Heart left ventricle (tissue), 16 donors: ENCODE data around the gene STK32C. TPM values are rescaled to one million over a fixed set of nuclear protein-coding genes. Genes with fewer than 3 reads are reported as not detected.

Experiments used
- ATAC-seq, 4 donors: fragments of 200-7000 bp; cut with Tn5 transposase; one replicate each; pipeline ENCODE4 v1.9.1; 2020 to 2022; ENCODE audit warnings: moderate library complexity in 4 of 4, mild to moderate bottlenecking in 3 of 4, moderate number of reproducible peaks in 1 of 4
- DNase-seq, 5 donors: peaks; one replicate each; pipeline ENCODE4 v3.0.0-alpha.2; 2020
- H3K27ac ChIP-seq, 12 donors: fragments of 200-600 bp; sonication (generic) in 4 of 12; one replicate each; pipeline versions ENCODE4 v1.5.0 to v1.8.0; 2016 to 2022; ENCODE audit warnings: mild to moderate bottlenecking in 2 of 12
- H3K27me3 ChIP-seq, 9 donors: fragments of 200-600 bp; sonication (generic) in 2 of 9; one replicate each; pipeline versions ENCODE4 v1.5.1 to v1.8.0; 2016 to 2022; ENCODE audit warnings: mild to moderate bottlenecking in 3 of 9
- H3K36me3 ChIP-seq, 9 donors: fragments of 200-600 bp; sonication (generic) in 2 of 9; one replicate each; pipeline versions ENCODE4 v1.5.0 to v1.8.0; 2018 to 2022; ENCODE audit warnings: mild to moderate bottlenecking in 2 of 9
- H3K4me1 ChIP-seq, 12 donors: fragments of 200-600 bp; sonication (generic) in 4 of 12; one replicate each; pipeline versions ENCODE4 v1.5.0 to v1.8.0; 2016 to 2022; ENCODE audit warnings: mild to moderate bottlenecking in 3 of 12
- H3K4me3 ChIP-seq, 12 donors: fragments of 200-600 bp; sonication (generic) in 4 of 12; one replicate each; pipeline versions ENCODE4 v1.5.0 to v1.8.0; 2017 to 2022; ENCODE audit warnings: mild to moderate bottlenecking in 9 of 12, moderate library complexity in 4 of 12
- H3K9me3 ChIP-seq, 12 donors: fragments of 200-600 bp; sonication (generic) in 4 of 12; one replicate each; pipeline versions ENCODE4 v1.5.0 to v1.8.0; 2016 to 2022; ENCODE audit warnings: mild to moderate bottlenecking in 1 of 12
- CTCF ChIP-seq, 12 donors: fragments of 200-600 bp; sonication (generic) in 4 of 12; IDR thresholded peaks; one replicate each; pipeline versions ENCODE4 v1.5.0 to v1.8.0; 2018 to 2022; ENCODE audit warnings: antibody characterized with exemption in 12 of 12, mild to moderate bottlenecking in 5 of 12
- POLR2A ChIP-seq, 2 donors: fragments of 450-650 bp; IDR thresholded peaks; one replicate each; pipeline ENCODE4 v1.6.1; 2017; ENCODE audit warnings: antibody characterized with exemption in 2 of 2, mild to moderate bottlenecking in 2 of 2, moderate library complexity in 2 of 2
- whole genome bisulfite sequencing, 4 donors: extraction: QIAGEN DNeasy Blood & Tissue Kit in 2 of 4; methylation state at CpG; one replicate each; pipeline versions ENCODE4 v1.1.5 to v1.1.7; 2013 to 2018; 5-methylcytosine and 5-hydroxymethylcytosine counted together
- intact Hi-C, 10 donors: fragments of 100-400 bp; cut with DNase I; formaldehyde crosslinking; loops; one replicate each; pipeline versions ENCODE4 v1.11.1 to v1.14.2; 2022
- polyA plus RNA-seq, 2 donors: library from polyadenylated mRNA; stranded (reverse); fragments of 200-250 nt; gene quantifications; one replicate each; pipeline ENCODE4 v1.2.3, GENCODE V29; 2013
- total RNA-seq, 9 donors: library from RNA; depleted of rRNA in 2 of 9; stranded (reverse); fragments of >200 nt in 2 of 9; fragmentation: NEBNext Ultra II Directional in 3 of 9; extraction: Animal tissue kit (Norgen Biotek cat#: 25700) in 3 of 9; gene quantifications; one replicate each; pipeline versions ENCODE4 v1.1.0 to v1.2.4, GENCODE V29; 2016 to 2023
- donor health status: ischemic (EF 13 %, LVEDD 7.1; RV severe dilation, severe dysfunction).
- donor health status: healthy with polysubstance abuse.
- donor health status: DM: no; HTN: yes; CAD: no.
- donor health status: DM: no; HTN: no; CAD: no.
- donor health status: ischemic (EF 25% LVEDD 6.9; RV normal size, moderate dysfunction).
- donor health status: ischemic (EF 25% LVEDD 5.7; RV mildly dilated, moderate dysfunction).
- donor health status: healthy.
- donor health status: DM: yes; HTN: yes; CAD: no.
- donor health status: ischemic (EF 35%, LVEDD 5.7; RV mildly dilated, moderate dysfunction).
- donor health status: nonischemic (EF 11% LVEDD 7.7; RV severe dilation, severe dysfunction).
- donor health status: DM: yes; HTN: yes; CAD: no.
- donor health status: PGD.
- donor health status: ischemic (EF 29% LVEDD 5.4; RV normal size, mild dysfunction).
- donor health status: nonischemic (EF 23%, LVEDD 6.1; RV moderate dilation, normal function).

Gene STK32C
- total and polyA plus RNA-seq, 11 donors: 3.8 to 9.8 (median 6.2) TPM

- no peak overlapping the region for H3K27ac ChIP-seq
- peaks cover 0 to 5% (median 0%) of the 10 kb centered on the region in 12 donors for H3K4me1 ChIP-seq
- H3K27me3 ChIP-seq: no peaks in the 10 kb centered on the region
- intact Hi-C loops: loop anchor here in 1 of 10 donors (10.0 kb wide), 1 partner anchor 406 kb away; no protein-coding TSS in a partner anchor
- no peak overlapping the region for H3K4me3 ChIP-seq
- H3K9me3 ChIP-seq: no peaks in the 10 kb centered on the region
- WGBS, 4 donors: 86 to 95% (median 93%) methylated on average over 17 of the region's 17 CpGs
- TF ChIP-seq CTCF (IDR thresholded peaks at IDR 0.05): no peak
- no peak for TF ChIP-seq POLR2A (IDR thresholded peaks at IDR 0.05)
- ATAC-seq (no peak), DNase-seq (peak in 1 of 5 donors; percentile 38)
- H3K36me3 ChIP-seq: no peaks in the 10 kb centered on the region
These were observed 69.2 kb downstream of the STK32C start for GRCh38 chr10:132238371-132239125.

- ATAC-seq (no peak), DNase-seq (peak in 1 of 5 donors; percentile 39)
- intact Hi-C loops: loop anchor here in 1 of 10 donors (10.0 kb wide), 1 partner anchor 407 kb away; no protein-coding TSS in a partner anchor
These were observed 69.9 kb downstream of the STK32C start for GRCh38 chr10:132237871-132238270.

GRCh38 chr10:132237396-132237795, 70.4 kb downstream of the STK32C start:
- TF ChIP-seq CTCF (IDR thresholded peaks at IDR 0.05): no peak
- no peak for TF ChIP-seq POLR2A (IDR thresholded peaks at IDR 0.05)
- Histone ChIP-seq H3K27ac (no peak overlapping the region), H3K36me3 (no peaks in the 10 kb centered on the region), H3K4me3 (no peak overlapping the region), H3K4me1 (peaks cover 0 to 11% (median 0%) of the 10 kb centered on the region in 12 donors), H3K27me3 (no peaks in the 10 kb centered on the region), H3K9me3 (no peaks in the 10 kb centered on the region)
- ATAC-seq (no peak), DNase-seq (peak in 1 of 5 donors; percentile 32)
- intact Hi-C loops: loop anchor here in 1 of 10 donors (10.0 kb wide), 1 partner anchor 407 kb away; no protein-coding TSS in a partner anchor
- 84 to 91% (median 88%) methylated on average over 8 to 15 of the region's 15 CpGs for WGBS, 4 donors

More at GRCh38 chr10:132237871-132238270, 69.9 kb downstream of the STK32C start:
- H3K27me3 ChIP-seq: no peaks in the 10 kb centered on the region
- peaks cover 0 to 7% (median 0%) of the 10 kb centered on the region in 12 donors for H3K4me1 ChIP-seq
- no peak overlapping the region for H3K4me3 ChIP-seq
- H3K27ac ChIP-seq: no peak overlapping the region
- H3K36me3 ChIP-seq: no peaks in the 10 kb centered on the region
- H3K9me3 ChIP-seq: no peaks in the 10 kb centered on the region
- TF ChIP-seq POLR2A (IDR thresholded peaks at IDR 0.05) (no peak), CTCF (IDR thresholded peaks at IDR 0.05) (no peak)
- 54 to 62% (median 59%) methylated on average over 8 to 9 of the region's 9 CpGs for WGBS, 4 donors

GRCh38 chr10:132236881-132237280, 70.9 kb downstream of the STK32C start:
- H3K27ac ChIP-seq: no peak overlapping the region
- intact Hi-C loops: loop anchor here in 1 of 10 donors (10.0 kb wide), 1 partner anchor 408 kb away; no protein-coding TSS in a partner anchor
- H3K27me3 ChIP-seq: no peaks in the 10 kb centered on the region
- no peak overlapping the region for H3K4me3 ChIP-seq
- peaks cover 0 to 15% (median 0%) of the 10 kb centered on the region in 12 donors for H3K4me1 ChIP-seq
- no peak for ATAC-seq
- no peak for TF ChIP-seq CTCF (IDR thresholded peaks at IDR 0.05)
- no peaks in the 10 kb centered on the region for H3K36me3 ChIP-seq
- peak in 1 of 5 donors; percentile 46 for DNase-seq
- H3K9me3 ChIP-seq: no peaks in the 10 kb centered on the region
- WGBS, 4 donors: 90 to 95% (median 92%) methylated on average over 13 of the region's 13 CpGs
